Measurements from ENCODE around the gene DMRT1.

DMRT1 gene

DNA sequence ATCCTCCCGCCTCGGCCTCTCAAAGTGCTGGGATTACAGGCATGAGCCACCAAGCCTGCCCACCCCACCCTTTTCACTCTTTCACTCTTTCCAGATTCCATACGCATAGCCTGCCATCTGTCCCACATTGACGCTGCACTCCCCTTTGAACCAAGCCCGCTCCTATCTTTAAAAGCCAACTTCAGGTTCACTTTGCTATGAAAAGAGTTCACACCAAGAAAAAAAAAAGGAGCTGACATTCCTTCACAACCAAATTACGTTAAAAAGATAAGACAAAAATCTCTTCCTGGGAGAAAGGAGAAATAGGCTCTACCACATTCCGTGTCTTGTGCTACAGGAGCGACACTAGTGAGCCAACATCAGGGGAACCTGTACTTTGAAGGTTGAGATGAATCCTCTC is 41.5 kb downstream of the DMRT1 start:
- H3K9me3 ChIP-seq (ENCODE audit: severe bottlenecking): no peaks in the 10 kb centered on the region
- H3K27me3 ChIP-seq (ENCODE audit: insufficient read depth, poor library complexity, severe bottlenecking): peaks cover 14% of the 10 kb centered on the region
- no peak overlapping the region for H3K27ac ChIP-seq (ENCODE audit: poor library complexity, severe bottlenecking)
- TF ChIP-seq, protein P1, sequence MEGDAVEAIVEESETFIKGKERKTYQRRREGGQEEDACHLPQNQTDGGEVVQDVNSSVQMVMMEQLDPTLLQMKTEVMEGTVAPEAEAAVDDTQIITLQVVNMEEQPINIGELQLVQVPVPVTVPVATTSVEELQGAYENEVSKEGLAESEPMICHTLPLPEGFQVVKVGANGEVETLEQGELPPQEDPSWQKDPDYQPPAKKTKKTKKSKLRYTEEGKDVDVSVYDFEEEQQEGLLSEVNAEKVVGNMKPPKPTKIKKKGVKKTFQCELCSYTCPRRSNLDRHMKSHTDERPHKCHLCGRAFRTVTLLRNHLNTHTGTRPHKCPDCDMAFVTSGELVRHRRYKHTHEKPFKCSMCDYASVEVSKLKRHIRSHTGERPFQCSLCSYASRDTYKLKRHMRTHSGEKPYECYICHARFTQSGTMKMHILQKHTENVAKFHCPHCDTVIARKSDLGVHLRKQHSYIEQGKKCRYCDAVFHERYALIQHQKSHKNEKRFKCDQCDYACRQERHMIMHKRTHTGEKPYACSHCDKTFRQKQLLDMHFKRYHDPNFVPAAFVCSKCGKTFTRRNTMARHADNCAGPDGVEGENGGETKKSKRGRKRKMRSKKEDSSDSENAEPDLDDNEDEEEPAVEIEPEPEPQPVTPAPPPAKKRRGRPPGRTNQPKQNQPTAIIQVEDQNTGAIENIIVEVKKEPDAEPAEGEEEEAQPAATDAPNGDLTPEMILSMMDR (IDR thresholded peaks at IDR 0.05; ENCODE audit: poor library complexity, severe bottlenecking): no peak
- H3K36me3 ChIP-seq (ENCODE audit: low read depth): no peaks in the 10 kb centered on the region
- H3K4me1 ChIP-seq (ENCODE audit: insufficient read depth, poor library complexity, severe bottlenecking): no peaks in the 10 kb centered on the region
- ATAC-seq (ENCODE audit: low read depth): no peak
- no peak overlapping the region for H3K4me3 ChIP-seq (ENCODE audit: severe bottlenecking)
- no peak for DNase-seq (ENCODE audit: low spot score)

DNA sequence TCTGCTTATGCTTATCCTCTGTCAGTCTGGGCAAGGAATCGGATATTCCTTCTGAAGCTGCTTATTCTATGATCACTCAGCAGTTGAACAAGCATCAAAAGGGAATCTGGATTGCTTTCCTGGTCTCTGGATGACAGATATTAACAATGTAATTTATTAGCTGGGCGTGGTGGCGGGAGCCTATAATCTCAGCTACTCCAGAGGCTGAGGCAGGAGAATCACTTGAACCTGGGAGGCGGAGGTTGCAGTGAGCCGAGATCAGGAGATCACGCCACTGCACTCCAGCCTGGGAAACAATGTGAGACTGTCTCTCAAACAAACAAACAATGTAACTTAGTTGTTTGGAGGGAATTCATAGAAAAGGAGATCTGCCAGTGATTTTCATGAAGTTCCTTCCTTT is 45.4 kb downstream of the DMRT1 start:
- H3K9me3 ChIP-seq (ENCODE audit: severe bottlenecking): no peaks in the 10 kb centered on the region
- ATAC-seq (ENCODE audit: low read depth) (no peak), DNase-seq (ENCODE audit: low spot score) (no peak)
- TF ChIP-seq, protein P1 (IDR thresholded peaks at IDR 0.05; ENCODE audit: poor library complexity, severe bottlenecking): no peak
- H3K27ac ChIP-seq (ENCODE audit: poor library complexity, severe bottlenecking): no peak overlapping the region
- no peaks in the 10 kb centered on the region for H3K36me3 ChIP-seq (ENCODE audit: low read depth)
- no peak overlapping the region for H3K4me3 ChIP-seq (ENCODE audit: severe bottlenecking)
- H3K27me3 ChIP-seq (ENCODE audit: insufficient read depth, poor library complexity, severe bottlenecking): no peaks in the 10 kb centered on the region
- H3K4me1 ChIP-seq (ENCODE audit: insufficient read depth, poor library complexity, severe bottlenecking): no peaks in the 10 kb centered on the region

DNA sequence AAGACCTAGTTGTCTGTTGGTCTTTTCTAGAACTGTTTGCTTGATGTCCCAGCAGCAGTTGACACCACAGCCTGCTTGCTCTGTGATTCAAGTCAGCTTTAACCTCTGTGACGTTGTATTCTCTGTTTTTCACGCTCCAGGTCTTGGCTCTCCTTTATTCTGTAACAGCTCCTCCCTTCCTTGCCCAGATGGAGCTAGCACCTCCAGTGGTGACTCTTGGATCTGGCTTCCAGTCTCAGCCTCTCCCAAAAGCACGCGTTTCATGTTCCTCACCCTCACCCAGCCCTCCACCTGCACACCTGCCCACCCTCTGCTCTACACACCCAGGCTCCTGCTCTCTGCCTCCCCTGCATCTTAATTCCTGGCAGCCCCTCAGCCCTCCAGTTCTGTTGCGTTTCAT is 50.6 kb downstream of the DMRT1 start:
- peak; percentile 17; the same call in 1 of the 3 replicates for ATAC-seq (ENCODE audit: low read depth)
- Histone ChIP-seq H3K9me3 (ENCODE audit: severe bottlenecking) (no peaks in the 10 kb centered on the region), H3K4me3 (ENCODE audit: severe bottlenecking) (no peak overlapping the region), H3K27ac (ENCODE audit: poor library complexity, severe bottlenecking) (no peak overlapping the region), H3K36me3 (ENCODE audit: low read depth) (no peaks in the 10 kb centered on the region), H3K27me3 (ENCODE audit: insufficient read depth, poor library complexity, severe bottlenecking) (no peaks in the 10 kb centered on the region), H3K4me1 (ENCODE audit: insufficient read depth, poor library complexity, severe bottlenecking) (no peaks in the 10 kb centered on the region)
- TF ChIP-seq, protein P1 (IDR thresholded peaks at IDR 0.05; ENCODE audit: poor library complexity, severe bottlenecking): no peak
- DNase-seq (ENCODE audit: low spot score): no peak

DNA sequence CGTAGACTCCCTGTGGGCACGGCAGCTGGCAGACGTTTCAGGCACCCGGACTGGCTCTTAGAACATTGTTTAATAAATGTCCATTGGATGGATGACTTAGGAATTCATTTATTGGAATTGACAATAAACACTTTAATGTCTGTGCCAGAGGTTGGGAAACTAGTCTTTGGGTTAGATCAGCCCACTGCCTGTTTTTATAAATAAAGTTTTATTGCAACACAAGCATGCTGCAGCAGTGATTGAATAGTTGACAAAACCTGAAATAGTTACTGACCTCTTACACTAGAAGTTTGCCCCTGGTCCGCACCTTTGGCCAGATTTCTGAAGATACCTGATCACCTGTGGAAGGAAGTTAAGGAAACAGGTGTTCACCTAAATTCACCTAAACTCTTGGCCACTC is 51.6 kb downstream of the DMRT1 start:
- H3K27ac ChIP-seq (ENCODE audit: poor library complexity, severe bottlenecking): no peak overlapping the region
- H3K9me3 ChIP-seq (ENCODE audit: severe bottlenecking): no peaks in the 10 kb centered on the region
- no peak for DNase-seq (ENCODE audit: low spot score)
- no peaks in the 10 kb centered on the region for H3K4me1 ChIP-seq (ENCODE audit: insufficient read depth, poor library complexity, severe bottlenecking)
- H3K36me3 ChIP-seq (ENCODE audit: low read depth): no peaks in the 10 kb centered on the region
- TF ChIP-seq, protein P1 (IDR thresholded peaks at IDR 0.05; ENCODE audit: poor library complexity, severe bottlenecking): no peak
- no peak overlapping the region for H3K4me3 ChIP-seq (ENCODE audit: severe bottlenecking)
- ATAC-seq (ENCODE audit: low read depth): no peak
- no peaks in the 10 kb centered on the region for H3K27me3 ChIP-seq (ENCODE audit: insufficient read depth, poor library complexity, severe bottlenecking)

DNA sequence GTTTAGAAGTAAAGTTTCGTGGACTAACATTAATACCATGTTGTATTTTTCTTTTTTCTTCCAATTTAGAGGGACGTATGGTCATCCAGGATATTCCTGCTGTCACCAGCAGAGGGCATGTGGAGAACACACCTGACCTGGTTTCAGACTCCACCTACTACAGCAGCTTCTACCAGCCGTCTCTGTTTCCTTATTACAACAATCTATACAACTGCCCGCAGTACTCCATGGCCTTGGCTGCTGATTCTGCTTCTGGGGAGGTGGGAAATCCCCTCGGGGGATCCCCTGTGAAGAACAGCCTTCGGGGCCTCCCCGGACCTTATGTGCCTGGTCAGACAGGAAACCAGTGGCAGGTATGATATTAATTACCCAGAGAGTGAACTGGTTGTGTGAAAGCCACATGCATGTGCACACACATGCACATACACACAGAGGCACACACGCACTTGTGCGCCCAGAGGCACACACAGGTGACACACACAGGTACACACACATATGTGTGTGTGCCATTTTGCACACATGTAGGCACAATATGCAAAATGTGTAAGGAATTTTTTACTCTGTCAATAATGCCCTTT is 52.4 kb downstream of the DMRT1 start:
- DNase-seq (ENCODE audit: low spot score): no peak
- Histone ChIP-seq H3K9me3 (ENCODE audit: severe bottlenecking) (no peaks in the 10 kb centered on the region), H3K4me3 (ENCODE audit: severe bottlenecking) (no peak overlapping the region), H3K4me1 (ENCODE audit: insufficient read depth, poor library complexity, severe bottlenecking) (no peaks in the 10 kb centered on the region), H3K27ac (ENCODE audit: poor library complexity, severe bottlenecking) (no peak overlapping the region), H3K36me3 (ENCODE audit: low read depth) (no peaks in the 10 kb centered on the region), H3K27me3 (ENCODE audit: insufficient read depth, poor library complexity, severe bottlenecking) (no peaks in the 10 kb centered on the region)
- TF ChIP-seq, protein P1 (IDR thresholded peaks at IDR 0.05; ENCODE audit: poor library complexity, severe bottlenecking): peak; percentile 85
- peak; percentile 90 for ATAC-seq (ENCODE audit: low read depth)
